Peyer's patch (tissue), 4 donors: ENCODE measurements around the gene FRMD8.

Experiments used
- POLR2A ChIP-seq, 2 donors: fragments of 450-650 bp; IDR thresholded peaks; one replicate each; pipeline ENCODE4 v1.5.1; 2017; ENCODE audit warnings: antibody characterized with exemption in 2 of 2, mild to moderate bottlenecking in 2 of 2, moderate library complexity in 2 of 2
- TF ChIP-seq, protein P1 (sequence below), 6 experiments: fragments of 450-650 bp in 4 of 6; fragments of 200-600 bp in 2 of 6; sonication (generic) in 1 of 6; IDR thresholded peaks; one replicate each; pipeline ENCODE4 v1.5.1; 2017 to 2019; ENCODE audit warnings: antibody characterized with exemption in 6 of 6, mild to moderate bottlenecking in 3 of 6, moderate library complexity in 1 of 6

GRCh38 chr11:65427691-65428577 is 41.5 kb downstream of the FRMD8 start:
- TF ChIP-seq, protein P1, sequence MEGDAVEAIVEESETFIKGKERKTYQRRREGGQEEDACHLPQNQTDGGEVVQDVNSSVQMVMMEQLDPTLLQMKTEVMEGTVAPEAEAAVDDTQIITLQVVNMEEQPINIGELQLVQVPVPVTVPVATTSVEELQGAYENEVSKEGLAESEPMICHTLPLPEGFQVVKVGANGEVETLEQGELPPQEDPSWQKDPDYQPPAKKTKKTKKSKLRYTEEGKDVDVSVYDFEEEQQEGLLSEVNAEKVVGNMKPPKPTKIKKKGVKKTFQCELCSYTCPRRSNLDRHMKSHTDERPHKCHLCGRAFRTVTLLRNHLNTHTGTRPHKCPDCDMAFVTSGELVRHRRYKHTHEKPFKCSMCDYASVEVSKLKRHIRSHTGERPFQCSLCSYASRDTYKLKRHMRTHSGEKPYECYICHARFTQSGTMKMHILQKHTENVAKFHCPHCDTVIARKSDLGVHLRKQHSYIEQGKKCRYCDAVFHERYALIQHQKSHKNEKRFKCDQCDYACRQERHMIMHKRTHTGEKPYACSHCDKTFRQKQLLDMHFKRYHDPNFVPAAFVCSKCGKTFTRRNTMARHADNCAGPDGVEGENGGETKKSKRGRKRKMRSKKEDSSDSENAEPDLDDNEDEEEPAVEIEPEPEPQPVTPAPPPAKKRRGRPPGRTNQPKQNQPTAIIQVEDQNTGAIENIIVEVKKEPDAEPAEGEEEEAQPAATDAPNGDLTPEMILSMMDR (IDR thresholded peaks at IDR 0.05) = no peak
- no peak for TF ChIP-seq POLR2A (IDR thresholded peaks at IDR 0.05)
